ENCODE measurements around the gene CHST3. TPM values are rescaled to one million over a fixed set of nuclear protein-coding genes. Genes with fewer than 3 reads are reported as not detected.
"Not testable (repeated sequence)": the region's sequence is repeated elsewhere in the genome, so short reads cannot be mapped to it uniquely, and the experiment has no call there.

The CHST3 gene
- total RNA-seq, 1 donor, result under 0.01 TPM

DNA sequence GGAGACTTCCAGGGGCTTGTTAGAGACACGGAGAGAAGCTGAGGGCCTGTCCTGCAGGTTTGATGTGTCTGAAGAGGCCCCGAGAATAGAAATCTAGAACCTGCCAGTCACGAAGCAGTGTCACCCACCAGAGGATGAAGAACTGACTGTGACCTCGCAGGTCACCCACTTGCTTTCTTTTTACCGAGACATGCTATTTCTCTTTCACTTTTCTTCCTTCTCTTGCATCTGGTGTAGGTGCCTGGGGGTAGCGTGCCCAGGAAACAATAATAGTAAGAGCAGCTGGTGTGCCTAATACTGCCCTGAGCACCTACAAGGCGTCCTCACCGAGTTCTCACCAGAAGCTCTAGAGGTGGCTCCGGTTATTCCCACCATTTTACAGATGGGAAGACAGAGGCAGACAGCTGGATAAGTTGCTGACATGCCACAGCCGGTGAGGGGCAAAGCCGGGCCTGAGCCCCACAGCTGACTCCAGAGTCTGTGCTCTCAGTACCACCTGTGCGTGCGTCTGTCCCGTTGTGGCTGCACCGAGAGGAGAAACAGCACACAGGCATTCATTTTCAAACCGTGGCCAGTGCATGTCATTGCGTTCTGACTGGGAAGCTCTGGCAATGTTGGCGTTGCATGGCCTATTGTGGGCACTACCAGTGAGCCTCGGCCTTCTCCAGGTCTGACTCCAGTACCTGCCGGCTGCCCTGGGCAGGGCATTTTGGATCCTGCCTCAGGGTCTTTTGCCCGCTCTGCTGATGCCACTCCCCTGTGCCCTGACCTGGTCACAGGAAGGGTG, 7.8 kb downstream of the CHST3 start:
- DNase-seq (ENCODE audit: low read depth in 2 of 3, low spot score in 2 of 3), result no peak

GRCh38 chr10:71972746-71973695, 8.8 kb downstream of the CHST3 start:
- DNase-seq (ENCODE audit: low read depth in 2 of 3, low spot score in 2 of 3), result no peak

DNA sequence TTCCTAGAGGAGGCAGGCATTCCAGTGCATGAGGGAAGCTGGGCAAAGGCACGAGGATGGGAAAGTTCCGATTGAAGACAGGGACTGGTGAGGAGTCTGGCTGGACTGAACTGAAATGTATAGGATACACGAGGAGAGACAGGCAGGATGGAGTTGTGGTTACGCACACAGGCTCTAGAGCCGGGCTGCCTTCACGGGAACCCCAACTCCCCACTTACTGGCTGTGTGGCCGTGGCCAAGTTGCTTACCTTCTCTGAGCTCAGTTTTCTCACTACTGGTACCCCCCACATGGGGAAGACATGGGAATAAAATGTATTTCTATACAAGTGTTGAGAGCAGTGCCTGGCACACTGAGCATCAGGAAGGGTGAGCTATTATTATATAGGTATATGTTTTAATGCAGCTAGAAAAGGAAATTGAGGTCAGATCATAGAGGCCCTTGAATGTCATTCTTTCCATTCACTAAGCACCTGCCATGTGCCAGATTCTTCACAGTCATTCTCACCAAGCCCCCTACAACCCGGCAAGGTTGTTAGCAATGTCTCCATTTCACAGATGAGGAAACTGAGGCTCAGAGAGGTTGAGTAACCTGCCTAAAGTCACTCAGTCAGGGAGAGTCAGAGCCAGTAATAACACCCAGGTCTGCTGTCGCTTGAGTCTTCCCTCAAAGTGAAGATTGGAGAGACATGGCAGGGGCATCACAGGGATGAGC, 9.7 kb downstream of the CHST3 start:
- no peak for DNase-seq (ENCODE audit: low read depth in 2 of 3, low spot score in 2 of 3)

- DNase-seq (ENCODE audit: low read depth in 2 of 3, low spot score in 2 of 3), result no peak
These were observed 10.4 kb downstream of the CHST3 start for GRCh38 chr10:71974489-71975021.

GRCh38 chr10:71975087-71975870, 11.1 kb downstream of the CHST3 start:
- no peak for DNase-seq (ENCODE audit: low read depth in 2 of 3, low spot score in 2 of 3)

DNA sequence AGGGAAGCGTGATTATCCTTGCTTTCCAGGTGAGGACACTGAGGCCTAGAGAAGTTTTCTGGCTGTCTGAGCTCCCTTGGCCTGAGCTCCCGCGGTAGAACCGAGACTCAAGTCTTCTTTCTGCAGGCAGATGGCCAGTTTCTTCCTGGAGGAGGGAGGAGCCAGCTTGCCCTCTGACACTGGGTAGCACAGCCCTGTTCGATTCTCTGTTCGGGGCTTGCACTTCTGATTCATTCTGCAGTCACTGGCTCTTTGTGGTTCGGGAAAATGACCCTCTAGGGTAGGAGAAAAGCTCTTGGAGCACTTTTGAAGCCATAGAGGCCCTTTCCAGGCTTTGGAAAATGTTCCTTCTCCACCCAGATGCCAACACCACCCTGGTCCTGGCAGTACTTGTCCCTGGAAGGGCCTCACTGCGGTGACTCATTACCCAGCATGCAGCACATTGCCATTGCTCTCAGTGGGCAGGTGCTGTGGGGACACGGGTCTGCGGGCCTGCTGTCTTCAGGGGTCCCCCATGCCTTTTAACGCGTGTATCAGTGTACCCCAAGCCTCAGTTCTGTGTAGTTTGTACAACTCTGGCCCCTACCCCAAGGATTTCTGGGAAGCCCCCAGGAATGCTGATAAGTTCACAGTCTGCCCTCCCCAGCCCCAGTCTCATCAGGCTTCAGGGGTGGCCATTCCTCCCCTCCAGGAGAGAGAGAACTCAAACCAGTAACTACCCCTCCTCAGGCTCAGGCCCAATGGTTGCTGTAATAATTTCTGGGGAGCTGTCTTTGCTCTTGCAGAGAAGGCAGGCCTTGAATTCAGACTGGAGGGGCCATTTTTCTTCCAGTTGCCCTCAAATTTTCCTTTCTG, 11.9 kb downstream of the CHST3 start:
- no peak for DNase-seq (ENCODE audit: low read depth in 2 of 3, low spot score in 2 of 3)

DNA sequence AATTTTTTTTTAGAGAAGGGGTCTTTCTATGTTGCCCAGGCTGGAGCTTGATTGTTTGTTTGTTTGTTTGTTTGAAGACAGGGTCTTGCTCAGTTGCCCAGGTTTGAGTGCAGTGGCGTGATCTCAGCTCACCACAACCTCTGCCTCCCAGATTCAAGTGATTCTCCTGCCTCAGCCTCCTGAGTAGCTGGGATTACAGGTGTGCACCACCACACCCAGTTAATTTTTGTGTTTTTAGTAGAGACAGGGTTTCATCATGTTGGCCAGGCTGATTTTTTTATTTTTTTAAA, 13.4 kb downstream of the CHST3 start:
- not testable (repeated sequence) for DNase-seq (ENCODE audit: low read depth in 2 of 3, low spot score in 2 of 3)

DNA sequence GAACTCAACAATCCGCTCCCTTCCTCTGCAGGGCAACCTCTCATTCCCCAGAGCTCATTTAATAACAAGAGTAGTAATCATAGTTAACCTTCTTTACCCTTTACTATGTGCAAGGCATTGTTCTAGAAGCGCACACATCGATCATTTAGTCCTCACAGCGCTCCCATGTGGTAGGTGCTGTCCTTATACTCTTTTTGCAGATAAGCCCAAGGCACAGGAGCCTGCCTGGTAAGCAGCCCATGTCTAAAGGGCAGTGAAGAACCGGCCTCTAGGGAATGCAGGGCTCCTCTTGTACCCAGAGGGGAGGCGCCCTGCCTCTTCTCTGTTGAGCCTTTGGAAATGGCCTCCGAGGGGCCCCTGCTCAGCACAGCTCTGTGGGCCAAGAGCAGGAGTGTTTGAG, 14.3 kb downstream of the CHST3 start:
- no peak for DNase-seq (ENCODE audit: low read depth in 2 of 3, low spot score in 2 of 3)

DNA sequence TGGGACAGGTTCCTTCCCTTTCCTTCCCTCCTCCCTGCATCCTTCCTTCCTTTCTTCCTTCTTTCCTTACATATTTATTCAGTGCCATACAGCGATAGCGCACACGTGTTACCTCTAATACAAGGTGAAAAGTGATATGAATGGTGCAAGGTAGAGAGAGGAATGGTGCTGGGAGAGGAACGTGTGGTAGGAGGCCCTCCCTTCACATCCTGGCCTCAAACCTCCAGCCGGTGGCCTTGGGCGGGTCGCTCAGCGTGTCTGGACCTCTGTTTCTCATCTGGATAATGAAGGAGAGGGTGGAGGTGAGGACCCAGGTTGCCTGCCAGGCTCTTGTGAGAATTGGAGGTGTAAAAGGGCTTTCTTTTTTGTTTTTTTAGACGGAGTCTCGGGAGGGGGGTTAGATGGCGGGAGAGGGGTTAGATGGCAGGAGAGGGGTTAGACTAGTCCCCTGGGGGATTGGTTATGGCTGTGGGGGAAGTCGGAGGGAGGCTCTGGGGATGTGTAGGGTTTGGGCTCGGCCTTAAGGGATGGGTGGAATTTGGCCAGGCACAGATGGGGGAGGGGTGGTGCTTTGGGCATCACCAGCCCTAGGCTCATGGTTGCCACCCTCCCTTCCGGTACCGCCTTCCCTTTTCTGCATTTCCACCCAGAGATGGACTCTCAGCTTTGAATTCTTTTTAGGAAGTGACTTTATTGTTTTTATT, 14.9 kb downstream of the CHST3 start:
- no peak for DNase-seq (ENCODE audit: low read depth in 2 of 3, low spot score in 2 of 3)

DNA sequence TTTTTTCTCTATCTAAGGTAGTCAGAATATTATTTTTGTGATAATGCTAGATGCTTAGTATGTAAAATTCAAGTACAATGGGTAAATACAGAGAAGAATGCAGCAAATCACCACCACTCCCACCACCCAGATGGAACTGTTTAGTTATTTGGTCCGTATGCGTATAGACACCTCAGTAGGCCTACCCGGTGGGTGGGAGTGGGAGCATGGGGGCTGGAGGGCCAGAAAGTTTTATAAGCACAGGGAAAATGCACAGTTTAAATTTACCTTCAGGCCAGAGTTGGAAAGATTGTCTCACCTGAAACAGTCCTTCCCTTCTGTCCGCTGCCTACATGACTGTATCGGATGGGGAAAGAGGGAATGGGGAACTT, 15.5 kb downstream of the CHST3 start:
- no peak for DNase-seq (ENCODE audit: low read depth in 2 of 3, low spot score in 2 of 3)

DNA sequence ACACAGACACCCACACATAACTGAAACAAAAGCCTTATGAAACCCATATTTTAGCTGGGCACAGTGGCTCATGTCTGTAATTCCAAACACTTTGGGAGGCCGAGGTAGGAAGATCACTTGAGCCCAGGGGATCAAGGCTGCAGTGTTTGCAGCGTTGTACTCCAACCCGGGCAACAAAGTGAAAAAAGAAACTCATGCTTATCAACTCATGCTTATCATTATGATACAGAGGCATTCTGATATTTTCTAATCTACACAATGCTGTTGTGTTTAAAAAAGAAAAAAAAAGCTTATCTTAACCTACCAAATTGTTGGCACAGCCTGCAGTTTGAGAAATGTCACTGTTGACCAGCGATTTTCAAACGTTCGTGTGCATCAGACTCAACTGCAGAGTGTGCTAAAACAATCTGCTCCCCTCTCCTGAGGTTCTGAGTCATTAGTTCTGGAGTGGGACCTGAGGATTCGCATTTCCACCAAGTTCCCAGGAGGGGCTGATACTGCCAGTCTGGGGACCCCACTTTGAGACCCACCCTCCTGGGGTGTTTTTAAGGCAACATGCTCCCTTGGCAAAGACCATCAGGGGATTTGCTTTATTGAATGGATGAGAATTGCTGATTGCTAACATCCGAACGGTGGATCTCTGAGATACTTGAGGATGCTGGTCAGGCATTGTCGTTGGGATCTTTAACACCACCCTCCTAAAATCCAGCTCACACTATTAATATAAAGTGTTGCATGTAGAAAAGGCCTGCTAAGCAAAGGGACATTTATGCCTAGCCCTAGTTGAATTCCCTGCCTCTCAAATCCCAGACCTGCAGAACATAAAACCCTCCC, 16.2 kb downstream of the CHST3 start:
- peak in 1 of 3 donors; percentile 49 for DNase-seq (ENCODE audit: low read depth in 2 of 3, low spot score in 2 of 3)

DNA sequence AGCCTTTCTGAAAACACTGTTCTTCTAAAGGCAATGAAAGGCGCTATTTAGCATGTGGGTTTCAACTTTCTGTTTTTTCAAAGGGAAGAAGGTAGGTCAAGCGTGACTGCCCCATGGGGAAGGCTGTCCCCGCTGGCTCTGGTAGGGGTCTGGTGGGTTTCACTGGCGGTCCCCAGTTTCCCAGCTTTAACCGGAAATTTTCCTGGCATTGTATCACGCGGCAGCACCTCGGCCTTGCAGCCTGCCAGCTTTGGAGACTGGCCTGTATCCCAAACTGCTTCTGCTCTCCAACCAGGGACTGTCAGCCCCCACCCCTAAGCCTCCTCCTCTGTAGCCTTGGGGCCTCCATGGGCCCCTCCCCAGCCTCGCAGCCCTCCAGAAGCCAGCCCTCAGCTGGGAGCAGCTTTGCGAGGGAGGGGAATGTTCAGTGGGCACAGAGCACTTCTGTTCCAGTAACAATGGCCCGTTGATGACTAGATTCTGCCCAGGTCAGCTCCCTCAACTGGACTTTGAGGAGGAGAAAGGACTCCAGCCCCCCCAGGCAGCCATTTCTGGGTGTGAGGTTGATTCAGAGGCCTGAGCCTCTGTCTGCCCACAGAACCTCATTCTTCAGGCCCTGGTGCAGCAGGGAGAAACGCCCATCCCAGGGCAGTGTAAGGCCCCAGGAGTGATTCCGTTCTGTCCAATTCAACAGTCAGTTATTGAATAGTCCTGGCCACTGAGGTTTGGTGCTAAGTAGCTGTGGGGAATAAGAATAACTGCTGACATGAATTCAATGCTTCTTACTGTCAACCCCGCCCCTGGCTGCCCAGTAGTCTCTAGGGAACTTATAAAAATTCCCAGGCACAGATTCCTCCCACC, 17.1 kb downstream of the CHST3 start:
- DNase-seq (ENCODE audit: low read depth in 2 of 3, low spot score in 2 of 3), result no peak

DNA sequence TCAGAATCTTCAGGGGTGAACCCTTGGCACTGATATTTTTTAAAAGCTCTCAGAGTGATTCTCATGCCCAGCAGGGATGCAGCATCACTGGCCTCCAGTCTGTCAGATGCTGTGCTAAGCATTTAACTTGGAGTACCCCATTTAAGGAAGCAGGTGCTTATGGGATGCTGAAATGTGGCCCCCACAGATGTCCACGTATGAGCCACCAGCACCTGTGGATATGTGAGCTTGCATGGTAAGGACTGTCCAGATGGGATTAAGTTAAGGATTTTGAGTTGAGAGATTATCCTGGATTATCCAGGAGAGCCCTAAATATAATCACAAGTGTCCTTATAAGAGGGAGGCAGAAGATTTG, 17.7 kb downstream of the CHST3 start:
- no peak for DNase-seq (ENCODE audit: low read depth in 2 of 3, low spot score in 2 of 3)

- DNase-seq (ENCODE audit: low read depth in 2 of 3, low spot score in 2 of 3), result no peak
These were observed 18.3 kb downstream of the CHST3 start for GRCh38 chr10:71982269-71983178.

- no peak for DNase-seq (ENCODE audit: low read depth in 2 of 3, low spot score in 2 of 3)
These were observed 20.1 kb downstream of the CHST3 start for GRCh38 chr10:71984126-71984808.

Data from hematopoietic multipotent progenitor cell (in vitro differentiated cells).